HepG2 (cell line): Measurements from ENCODE around the gene DDI2. TPM values are rescaled to one million over a fixed set of nuclear protein-coding genes. Genes with fewer than 3 reads are reported as not detected.

ENCODE experiments used
- ETV5 ChIP-seq: IDR thresholded peaks from 2 replicates; pipeline ENCODE4 v1.6.1; 2018; ENCODE audit warnings: missing biosample characterization, missing genetic modification reagents, inconsistent platforms, borderline replicate concordance
- GABPB1 ChIP-seq: IDR thresholded peaks from 2 replicates; pipeline ENCODE4 v1.6.1; 2016; ENCODE audit warnings: mild to moderate bottlenecking, missing genetic modification reagents, moderate library complexity, missing compliant biosample characterization
- ZMYM4 ChIP-seq: sonication (generic); formaldehyde crosslinking; IDR thresholded peaks from 2 replicates; pipeline ENCODE4 v1.8.1; 2023; ENCODE audit warnings: mild to moderate bottlenecking, missing genetic modification reagents
- polyA plus RNA-seq, 8 experiments: library from polyadenylated mRNA; depleted of rRNA in 3 of 8; stranded (reverse) in 7 of 8; unstranded in 1 of 8; fragments of >200 nt; fragmentation: Illumina TruSeq in 4 of 8; extraction: Trizol in 4 of 8; gene quantifications; 2 replicates each; pipeline versions ENCODE4 v1.2.1 to v1.2.3, GENCODE V29; 2011 to 2016; ENCODE audit warnings: low read depth in 4 of 8, missing spikeins in 1 of 8, mixed read lengths in 1 of 8; ENCODE audit not compliant: insufficient read depth in 1 of 8
- total RNA-seq, 5 experiments: library from RNA; depleted of rRNA; stranded (reverse); fragments of >200 nt; fragmentation: Illumina TruSeq; extraction: Trizol; gene quantifications; 2 replicates each; pipeline ENCODE4 v1.2.3, GENCODE V29; 2016; ENCODE audit warnings: low read depth in 1 of 5
- TF ChIP-seq, protein P1 (sequence below), 2 experiments: sonication (generic) in 1 of 2; formaldehyde crosslinking in 1 of 2; IDR thresholded peaks; 2 replicates each; pipeline versions ENCODE4 v1.6.1 to v1.9.0; 2014 to 2022; ENCODE audit warnings: antibody characterized with exemption in 1 of 2, borderline replicate concordance in 1 of 2, inconsistent platforms in 1 of 2, low read depth in 1 of 2, missing genetic modification reagents in 1 of 2
- TF ChIP-seq, protein P2 (sequence below): sonication (generic); formaldehyde crosslinking; IDR thresholded peaks from 2 replicates; pipeline ENCODE4 v1.5.0; 2020; ENCODE audit warnings: mild to moderate bottlenecking, missing genetic modification reagents, borderline replicate concordance
- TF ChIP-seq, protein P3 (sequence below): sonication (generic); formaldehyde crosslinking; IDR thresholded peaks from 2 replicates; pipeline ENCODE4 v1.4.0; 2020; ENCODE audit warnings: missing genetic modification reagents
- TF ChIP-seq, protein P4 (sequence below): sonication (generic); formaldehyde crosslinking; IDR thresholded peaks from 2 replicates; pipeline ENCODE4 v1.4.0; 2020; ENCODE audit warnings: mild to moderate bottlenecking, missing genetic modification reagents

DDI2 gene
- total and polyA plus RNA-seq, 2 of the 13 experiments (the other 11 are each of a cell fraction or from before 2014, with no cell fraction given), result 8.5 to 25.7 TPM

DNA sequence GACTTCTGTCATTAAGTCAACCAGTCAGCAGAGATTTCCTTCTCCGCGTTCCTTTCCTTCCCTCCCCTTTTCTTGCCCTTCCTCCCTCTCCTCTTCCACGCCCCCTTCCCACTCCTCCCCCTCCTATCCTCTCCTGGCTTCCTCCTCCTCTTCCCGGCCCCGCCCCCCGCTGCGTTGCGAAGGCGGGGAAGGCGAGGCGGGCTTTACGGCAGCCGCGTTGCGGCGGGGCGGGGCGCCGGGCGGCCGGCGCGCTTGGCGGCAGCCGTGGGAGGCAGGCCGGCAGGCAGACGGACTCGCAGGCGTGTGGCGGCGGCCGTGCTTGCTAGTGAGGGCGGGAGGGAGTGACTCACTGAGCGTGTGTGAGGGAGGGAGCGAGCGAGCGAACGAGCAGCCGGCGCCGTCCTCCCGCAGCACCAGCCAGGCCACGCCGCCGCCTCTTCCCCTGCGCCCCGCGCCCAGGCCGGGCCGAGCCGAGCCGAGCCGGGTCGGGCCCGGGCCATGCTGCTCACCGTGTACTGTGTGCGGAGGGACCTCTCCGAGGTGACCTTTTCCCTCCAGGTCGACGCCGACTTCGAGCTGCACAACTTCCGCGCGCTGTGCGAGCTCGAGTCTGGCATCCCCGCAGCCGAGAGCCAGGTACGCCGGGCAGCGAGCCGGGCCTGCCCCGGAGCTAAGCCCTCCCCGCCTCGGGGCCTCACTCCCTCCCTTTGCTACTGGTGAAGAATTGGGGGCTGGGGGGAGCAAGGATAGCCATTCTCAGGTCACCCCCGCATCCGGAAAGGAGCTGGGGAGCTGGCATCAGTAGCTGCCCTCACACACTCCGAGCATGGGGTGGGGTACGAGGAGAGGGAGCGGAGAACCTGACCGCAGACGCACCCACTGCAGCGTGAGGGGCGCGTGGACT lies at the start of gene DDI2 (continued):
- TF ChIP-seq, protein P1, sequence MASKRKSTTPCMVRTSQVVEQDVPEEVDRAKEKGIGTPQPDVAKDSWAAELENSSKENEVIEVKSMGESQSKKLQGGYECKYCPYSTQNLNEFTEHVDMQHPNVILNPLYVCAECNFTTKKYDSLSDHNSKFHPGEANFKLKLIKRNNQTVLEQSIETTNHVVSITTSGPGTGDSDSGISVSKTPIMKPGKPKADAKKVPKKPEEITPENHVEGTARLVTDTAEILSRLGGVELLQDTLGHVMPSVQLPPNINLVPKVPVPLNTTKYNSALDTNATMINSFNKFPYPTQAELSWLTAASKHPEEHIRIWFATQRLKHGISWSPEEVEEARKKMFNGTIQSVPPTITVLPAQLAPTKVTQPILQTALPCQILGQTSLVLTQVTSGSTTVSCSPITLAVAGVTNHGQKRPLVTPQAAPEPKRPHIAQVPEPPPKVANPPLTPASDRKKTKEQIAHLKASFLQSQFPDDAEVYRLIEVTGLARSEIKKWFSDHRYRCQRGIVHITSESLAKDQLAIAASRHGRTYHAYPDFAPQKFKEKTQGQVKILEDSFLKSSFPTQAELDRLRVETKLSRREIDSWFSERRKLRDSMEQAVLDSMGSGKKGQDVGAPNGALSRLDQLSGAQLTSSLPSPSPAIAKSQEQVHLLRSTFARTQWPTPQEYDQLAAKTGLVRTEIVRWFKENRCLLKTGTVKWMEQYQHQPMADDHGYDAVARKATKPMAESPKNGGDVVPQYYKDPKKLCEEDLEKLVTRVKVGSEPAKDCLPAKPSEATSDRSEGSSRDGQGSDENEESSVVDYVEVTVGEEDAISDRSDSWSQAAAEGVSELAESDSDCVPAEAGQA (IDR thresholded peaks at IDR 0.05; ENCODE audit: low read depth), result no peak
- TF ChIP-seq, protein P1 (CRISPR knock-in tag; IDR thresholded peaks at IDR 0.05; ENCODE audit: borderline replicate concordance), result peak; percentile 89; the same call in 1 of the 2 replicates
- TF ChIP-seq, protein P2, sequence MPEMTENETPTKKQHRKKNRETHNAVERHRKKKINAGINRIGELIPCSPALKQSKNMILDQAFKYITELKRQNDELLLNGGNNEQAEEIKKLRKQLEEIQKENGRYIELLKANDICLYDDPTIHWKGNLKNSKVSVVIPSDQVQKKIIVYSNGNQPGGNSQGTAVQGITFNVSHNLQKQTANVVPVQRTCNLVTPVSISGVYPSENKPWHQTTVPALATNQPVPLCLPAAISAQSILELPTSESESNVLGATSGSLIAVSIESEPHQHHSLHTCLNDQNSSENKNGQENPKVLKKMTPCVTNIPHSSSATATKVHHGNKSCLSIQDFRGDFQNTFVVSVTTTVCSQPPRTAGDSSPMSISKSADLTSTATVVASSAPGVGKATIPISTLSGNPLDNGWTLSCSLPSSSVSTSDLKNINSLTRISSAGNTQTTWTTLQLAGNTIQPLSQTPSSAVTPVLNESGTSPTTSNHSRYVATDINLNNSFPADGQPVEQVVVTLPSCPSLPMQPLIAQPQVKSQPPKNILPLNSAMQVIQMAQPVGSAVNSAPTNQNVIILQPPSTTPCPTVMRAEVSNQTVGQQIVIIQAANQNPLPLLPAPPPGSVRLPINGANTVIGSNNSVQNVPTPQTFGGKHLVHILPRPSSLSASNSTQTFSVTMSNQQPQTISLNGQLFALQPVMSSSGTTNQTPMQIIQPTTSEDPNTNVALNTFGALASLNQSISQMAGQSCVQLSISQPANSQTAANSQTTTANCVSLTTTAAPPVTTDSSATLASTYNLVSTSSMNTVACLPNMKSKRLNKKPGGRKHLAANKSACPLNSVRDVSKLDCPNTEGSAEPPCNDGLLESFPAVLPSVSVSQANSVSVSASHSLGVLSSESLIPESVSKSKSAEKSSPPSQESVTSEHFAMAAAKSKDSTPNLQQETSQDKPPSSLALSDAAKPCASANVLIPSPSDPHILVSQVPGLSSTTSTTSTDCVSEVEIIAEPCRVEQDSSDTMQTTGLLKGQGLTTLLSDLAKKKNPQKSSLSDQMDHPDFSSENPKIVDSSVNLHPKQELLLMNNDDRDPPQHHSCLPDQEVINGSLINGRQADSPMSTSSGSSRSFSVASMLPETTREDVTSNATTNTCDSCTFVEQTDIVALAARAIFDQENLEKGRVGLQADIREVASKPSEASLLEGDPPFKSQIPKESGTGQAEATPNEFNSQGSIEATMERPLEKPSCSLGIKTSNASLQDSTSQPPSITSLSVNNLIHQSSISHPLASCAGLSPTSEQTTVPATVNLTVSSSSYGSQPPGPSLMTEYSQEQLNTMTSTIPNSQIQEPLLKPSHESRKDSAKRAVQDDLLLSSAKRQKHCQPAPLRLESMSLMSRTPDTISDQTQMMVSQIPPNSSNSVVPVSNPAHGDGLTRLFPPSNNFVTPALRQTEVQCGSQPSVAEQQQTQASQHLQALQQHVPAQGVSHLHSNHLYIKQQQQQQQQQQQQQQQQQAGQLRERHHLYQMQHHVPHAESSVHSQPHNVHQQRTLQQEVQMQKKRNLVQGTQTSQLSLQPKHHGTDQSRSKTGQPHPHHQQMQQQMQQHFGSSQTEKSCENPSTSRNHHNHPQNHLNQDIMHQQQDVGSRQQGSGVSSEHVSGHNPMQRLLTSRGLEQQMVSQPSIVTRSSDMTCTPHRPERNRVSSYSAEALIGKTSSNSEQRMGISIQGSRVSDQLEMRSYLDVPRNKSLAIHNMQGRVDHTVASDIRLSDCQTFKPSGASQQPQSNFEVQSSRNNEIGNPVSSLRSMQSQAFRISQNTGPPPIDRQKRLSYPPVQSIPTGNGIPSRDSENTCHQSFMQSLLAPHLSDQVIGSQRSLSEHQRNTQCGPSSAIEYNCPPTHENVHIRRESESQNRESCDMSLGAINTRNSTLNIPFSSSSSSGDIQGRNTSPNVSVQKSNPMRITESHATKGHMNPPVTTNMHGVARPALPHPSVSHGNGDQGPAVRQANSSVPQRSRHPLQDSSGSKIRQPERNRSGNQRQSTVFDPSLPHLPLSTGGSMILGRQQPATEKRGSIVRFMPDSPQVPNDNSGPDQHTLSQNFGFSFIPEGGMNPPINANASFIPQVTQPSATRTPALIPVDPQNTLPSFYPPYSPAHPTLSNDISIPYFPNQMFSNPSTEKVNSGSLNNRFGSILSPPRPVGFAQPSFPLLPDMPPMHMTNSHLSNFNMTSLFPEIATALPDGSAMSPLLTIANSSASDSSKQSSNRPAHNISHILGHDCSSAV (CRISPR knock-in tag), result no peak
- TF ChIP-seq, protein P3, sequence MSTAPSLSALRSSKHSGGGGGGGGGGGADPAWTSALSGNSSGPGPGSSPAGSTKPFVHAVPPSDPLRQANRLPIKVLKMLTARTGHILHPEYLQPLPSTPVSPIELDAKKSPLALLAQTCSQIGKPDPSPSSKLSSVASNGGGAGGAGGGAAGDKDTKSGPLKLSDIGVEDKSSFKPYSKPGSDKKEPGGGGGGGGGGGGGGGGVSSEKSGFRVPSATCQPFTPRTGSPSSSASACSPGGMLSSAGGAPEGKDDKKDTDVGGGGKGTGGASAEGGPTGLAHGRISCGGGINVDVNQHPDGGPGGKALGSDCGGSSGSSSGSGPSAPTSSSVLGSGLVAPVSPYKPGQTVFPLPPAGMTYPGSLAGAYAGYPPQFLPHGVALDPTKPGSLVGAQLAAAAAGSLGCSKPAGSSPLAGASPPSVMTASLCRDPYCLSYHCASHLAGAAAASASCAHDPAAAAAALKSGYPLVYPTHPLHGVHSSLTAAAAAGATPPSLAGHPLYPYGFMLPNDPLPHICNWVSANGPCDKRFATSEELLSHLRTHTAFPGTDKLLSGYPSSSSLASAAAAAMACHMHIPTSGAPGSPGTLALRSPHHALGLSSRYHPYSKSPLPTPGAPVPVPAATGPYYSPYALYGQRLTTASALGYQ (CRISPR knock-in tag), result no peak
- TF ChIP-seq ZMYM4 (CRISPR knock-in tag), result peak; percentile 72
- TF ChIP-seq, protein P4, sequence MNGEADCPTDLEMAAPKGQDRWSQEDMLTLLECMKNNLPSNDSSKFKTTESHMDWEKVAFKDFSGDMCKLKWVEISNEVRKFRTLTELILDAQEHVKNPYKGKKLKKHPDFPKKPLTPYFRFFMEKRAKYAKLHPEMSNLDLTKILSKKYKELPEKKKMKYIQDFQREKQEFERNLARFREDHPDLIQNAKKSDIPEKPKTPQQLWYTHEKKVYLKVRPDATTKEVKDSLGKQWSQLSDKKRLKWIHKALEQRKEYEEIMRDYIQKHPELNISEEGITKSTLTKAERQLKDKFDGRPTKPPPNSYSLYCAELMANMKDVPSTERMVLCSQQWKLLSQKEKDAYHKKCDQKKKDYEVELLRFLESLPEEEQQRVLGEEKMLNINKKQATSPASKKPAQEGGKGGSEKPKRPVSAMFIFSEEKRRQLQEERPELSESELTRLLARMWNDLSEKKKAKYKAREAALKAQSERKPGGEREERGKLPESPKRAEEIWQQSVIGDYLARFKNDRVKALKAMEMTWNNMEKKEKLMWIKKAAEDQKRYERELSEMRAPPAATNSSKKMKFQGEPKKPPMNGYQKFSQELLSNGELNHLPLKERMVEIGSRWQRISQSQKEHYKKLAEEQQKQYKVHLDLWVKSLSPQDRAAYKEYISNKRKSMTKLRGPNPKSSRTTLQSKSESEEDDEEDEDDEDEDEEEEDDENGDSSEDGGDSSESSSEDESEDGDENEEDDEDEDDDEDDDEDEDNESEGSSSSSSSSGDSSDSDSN (CRISPR knock-in tag), result peak; percentile 76
- no peak for TF ChIP-seq ETV5 (CRISPR knock-in tag)
- TF ChIP-seq GABPB1 (CRISPR knock-in tag), result peak; percentile 49
